ENCODE data around the gene CNTD1.

Gene CNTD1

GRCh38 chr17:42806249-42806648 is 7.6 kb downstream of the CNTD1 start:
- DNase-seq, result no peak

DNA sequence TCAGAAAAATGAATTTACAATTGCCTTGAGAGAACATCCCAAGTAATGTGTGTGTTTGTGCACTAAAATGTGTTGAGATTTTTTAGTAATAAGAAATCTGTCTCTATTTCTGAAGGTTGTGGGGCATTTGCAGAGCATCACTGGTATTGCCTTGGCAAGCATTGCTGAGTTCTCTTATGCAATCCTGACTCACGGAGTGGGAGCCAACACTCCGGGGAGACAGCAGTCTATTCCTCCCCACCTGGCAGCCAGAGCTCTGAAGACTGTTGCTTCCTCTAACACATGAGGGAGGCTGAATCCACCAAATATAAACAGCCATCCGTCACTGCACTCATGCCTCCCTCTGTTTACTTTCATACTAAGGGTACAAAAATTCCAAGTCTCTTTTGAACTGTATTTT is 10.6 kb downstream of the CNTD1 start:
- DNase-seq, result peak; percentile 80

- peak; percentile 96 for DNase-seq
Measured at GRCh38 chr17:42814633-42815399, 16.2 kb downstream of the CNTD1 start.

- DNase-seq, result peak; percentile 77
Measured at GRCh38 chr17:42817866-42818265, 19.2 kb downstream of the CNTD1 start.

DNA sequence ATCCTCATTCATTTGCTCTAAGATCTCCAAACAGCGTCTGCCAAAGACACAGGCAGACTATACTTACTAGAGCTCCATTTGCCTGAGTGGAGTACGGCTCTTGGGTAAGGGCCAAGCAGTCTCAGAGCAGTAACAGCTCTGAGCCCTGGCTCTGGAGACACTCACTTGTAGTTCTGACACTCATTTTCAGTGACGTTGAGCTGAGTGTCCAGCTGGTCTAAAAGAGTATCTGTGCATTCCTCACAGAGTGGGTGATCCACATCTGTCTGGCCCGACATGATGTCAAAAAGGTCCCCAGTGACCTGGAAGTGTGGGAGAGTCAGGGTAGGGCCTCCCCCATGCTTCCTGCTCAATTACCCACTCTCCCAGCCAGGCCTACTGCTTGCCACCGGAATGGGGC is 19.7 kb downstream of the CNTD1 start:
- peak; percentile 37 for DNase-seq

DNA sequence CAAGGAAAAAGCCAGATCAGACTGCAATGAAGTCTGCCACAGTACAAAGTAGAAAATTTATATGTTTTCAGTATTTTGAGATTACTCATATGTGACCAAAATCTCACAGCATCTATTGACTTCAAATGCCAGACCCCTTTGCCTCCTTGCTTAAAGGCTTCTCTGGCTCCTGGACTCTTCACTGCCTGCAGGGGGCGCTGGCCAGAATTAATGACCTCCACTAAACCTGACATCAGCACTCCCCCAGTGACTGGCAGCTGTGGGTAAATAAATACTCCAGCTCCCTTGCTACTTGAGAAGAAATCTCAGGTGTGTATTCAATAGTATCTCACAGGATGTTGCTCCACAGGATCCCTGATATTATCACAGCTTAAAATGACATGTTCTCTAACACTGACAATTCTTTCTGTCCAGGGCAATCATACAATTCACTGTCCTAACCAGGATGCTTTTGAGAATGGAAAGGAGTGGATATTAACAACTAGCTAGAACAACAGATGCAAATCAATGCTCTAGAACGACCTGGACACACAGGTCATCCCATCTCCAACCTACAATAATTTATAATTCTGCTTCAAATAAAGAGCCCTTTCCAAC is 21.4 kb downstream of the CNTD1 start:
- DNase-seq, result peak; percentile 68

DNA sequence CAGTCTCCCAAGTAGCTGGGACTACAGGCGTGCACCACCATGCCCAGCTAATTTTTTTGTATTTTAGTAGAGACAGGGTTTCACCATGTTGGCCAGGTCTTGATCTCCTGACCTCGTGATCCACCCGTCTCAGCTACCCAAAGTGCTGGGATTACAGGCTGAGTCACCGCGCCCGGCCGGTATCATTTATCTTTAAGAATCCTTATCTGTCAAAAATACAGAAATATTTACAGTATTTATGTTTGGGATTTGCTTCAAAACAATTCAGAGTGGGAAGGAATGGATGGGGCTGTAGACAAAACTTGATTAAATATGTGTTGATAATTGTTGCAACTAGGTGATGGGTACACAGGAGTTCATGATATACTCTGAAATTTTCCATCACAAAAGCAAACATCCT is 22.5 kb downstream of the CNTD1 start:
- no peak for DNase-seq

GRCh38 chr17:42827472-42827871 is 28.8 kb downstream of the CNTD1 start:
- DNase-seq, result no peak

DNA sequence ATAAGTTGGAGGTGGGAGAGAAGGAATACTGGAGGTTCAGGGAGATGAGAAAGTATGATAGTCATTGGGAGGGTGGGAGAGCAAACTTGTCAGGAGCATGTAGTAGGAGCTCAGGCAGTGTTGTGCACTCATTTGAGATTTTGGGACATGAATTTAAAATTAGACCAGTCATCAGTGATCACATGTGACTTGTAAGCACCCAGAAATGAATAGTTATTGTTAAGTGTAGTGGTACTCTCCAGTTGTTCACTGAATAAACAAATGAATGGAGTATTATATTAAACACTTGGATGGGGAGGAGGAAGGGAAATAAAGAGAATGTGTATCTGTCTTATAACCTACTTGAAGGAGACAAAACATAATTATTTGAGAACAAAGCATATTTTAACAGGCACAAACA is 32.3 kb downstream of the CNTD1 start:
- DNase-seq, result no peak

GRCh38 chr17:42832213-42832933 is 33.7 kb downstream of the CNTD1 start:
- DNase-seq, result no peak

DNA sequence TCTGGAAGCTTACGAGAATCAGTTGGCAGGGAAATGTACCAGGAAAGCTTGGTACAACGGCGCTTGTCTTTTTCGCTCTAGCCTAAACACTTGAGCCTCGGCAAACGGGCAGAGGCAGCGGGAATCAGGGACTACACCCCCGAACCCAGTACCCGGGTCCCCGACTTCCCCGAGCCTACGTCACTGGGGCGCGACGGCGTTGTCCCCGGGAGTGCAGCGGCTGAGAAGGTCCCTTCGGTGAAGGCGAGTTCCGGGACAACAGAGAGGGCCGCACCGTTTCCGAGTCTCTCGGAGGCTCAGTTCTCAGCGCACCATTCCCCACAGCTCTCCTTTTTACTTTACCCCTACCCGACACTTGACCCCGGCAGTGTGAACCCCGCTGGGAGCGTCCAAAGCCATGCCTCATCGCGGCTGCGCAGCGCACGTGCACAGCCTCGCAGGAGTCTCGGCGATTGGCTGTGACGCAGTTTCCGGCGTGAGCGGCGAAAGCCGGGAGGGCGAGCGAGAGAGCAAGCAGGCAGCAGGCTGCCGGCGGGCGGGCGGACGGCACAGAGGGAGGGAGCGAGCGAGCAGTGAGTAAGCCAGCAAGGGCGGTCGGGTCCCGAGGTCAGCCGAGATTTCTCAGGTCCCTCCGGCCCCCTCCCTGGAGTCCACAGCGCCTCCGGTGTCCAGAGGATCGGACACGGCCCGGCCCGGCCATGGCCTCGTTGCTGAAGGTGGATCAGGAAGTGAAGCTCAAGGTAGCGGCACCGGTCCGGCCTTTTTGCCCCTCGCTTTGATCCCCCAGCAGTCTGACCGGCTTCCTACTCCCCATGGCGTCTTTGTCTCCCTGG is 34.5 kb downstream of the CNTD1 start, which contains the start of gene PSME3:
TSS of gene PSME3 (plus strand) at position 464 of the 833 bp plus-strand sequence. CDS start at position 699, 235 bp downstream.
- DNase-seq, result peak; percentile 92

GRCh38 chr17:42833767-42834422 is 35.2 kb downstream of the CNTD1 start:
- no peak for DNase-seq

- no peak for DNase-seq
Measured at GRCh38 chr17:42835732-42836131, 37.1 kb downstream of the CNTD1 start.

DNA sequence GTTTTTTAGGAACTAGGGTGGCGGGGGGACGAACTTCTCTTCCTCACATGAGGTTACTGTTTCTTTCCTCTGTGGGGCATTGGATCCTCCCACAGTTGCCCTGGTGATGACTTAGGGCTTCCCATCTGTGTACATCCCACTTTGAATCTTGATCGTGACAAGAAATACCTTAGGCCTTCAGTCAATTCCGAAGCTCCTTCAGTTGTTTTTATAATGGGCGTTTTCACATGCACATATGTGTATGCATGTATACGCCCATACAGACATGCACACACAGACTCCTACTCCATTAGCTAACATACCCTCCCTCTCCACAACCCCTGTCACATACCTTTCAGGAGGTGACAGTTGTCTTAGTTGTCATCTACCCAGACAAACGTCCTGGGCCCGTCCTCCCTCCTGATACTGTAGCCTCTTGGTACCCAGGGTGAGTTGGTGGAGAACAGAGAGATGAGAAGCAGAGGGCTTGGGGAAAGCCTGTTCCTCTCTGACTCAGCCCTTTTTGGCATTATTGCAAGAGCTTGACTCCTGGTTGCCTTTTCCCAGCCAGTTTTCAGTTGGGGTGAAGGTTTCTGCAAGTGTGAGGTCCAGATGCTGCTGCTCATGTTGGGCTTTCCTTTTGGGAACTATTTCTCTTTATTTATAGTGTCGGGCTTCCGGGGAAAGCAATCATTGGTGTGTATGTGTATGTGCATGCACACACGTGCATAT is 43.5 kb downstream of the CNTD1 start:
- no peak for DNase-seq

DNA sequence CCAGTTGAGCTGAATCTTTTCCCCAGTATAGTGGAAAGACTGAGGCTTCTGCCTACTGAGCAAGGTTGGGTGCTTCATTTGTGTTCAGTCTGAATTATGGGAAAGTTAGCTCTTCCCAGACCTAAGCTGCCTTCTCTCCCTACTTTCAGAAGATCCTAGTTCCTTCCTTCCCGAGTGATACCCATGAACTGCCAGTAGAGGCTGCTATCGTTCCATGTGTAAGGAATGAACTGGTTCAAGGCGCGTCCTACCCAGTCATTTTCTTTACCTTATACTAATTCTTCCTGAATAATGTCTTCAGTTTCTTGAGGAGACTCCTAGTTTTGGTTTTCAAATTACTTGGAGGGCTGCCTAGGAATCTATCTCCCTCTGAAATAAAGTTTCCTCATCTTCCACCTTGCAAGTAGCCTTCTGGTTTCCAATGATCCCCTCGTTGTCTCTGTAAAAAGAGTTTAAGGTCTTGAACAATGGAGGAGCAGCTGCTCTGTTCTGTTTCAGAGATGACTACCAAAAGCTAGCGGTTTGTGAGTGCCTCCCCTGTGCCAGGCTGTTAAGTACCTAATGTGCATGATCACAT is 44.8 kb downstream of the CNTD1 start:
- peak; percentile 62 for DNase-seq

DNA sequence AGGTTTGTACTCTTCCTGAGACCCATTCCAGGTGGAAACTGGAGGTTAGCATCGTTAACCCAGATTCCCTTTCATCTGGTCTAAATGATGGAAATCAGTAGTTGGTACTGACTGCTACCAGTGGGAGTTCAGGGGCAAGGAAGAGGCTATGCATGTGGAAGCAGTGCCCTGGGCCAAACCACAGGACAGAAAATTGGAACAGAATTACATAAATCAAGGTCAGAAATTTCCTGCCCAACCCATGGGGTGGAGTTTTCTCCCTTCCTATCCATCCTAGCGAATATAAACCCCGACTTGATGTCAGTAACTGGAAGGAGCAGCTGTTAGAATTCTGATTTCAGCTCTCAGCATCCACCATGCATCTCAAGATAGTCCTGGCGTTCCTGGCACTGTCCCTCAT is 45.6 kb downstream of the CNTD1 start, which contains the start of gene AOC2:
TSS of gene AOC2 (plus strand) at position 310 of the 400 bp plus-strand sequence. CDS start at position 357, 47 bp downstream.
- DNase-seq, result no peak

GRCh38 chr17:42844761-42845555 is 46.3 kb downstream of the CNTD1 start:
- no peak for DNase-seq

DNA sequence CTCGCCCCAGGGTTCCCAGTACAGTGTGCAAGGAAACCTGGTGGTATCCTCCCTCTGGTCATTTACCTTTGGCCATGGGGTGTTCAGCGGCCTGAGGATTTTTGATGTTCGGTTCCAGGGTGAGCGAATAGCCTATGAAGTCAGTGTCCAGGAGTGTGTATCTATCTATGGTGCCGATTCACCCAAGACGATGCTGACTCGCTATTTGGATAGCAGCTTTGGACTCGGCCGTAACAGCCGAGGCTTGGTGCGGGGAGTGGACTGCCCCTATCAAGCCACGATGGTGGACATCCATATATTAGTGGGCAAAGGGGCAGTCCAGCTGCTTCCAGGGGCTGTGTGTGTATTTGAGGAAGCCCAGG is 46.9 kb downstream of the CNTD1 start:
- DNase-seq, result no peak

DNA sequence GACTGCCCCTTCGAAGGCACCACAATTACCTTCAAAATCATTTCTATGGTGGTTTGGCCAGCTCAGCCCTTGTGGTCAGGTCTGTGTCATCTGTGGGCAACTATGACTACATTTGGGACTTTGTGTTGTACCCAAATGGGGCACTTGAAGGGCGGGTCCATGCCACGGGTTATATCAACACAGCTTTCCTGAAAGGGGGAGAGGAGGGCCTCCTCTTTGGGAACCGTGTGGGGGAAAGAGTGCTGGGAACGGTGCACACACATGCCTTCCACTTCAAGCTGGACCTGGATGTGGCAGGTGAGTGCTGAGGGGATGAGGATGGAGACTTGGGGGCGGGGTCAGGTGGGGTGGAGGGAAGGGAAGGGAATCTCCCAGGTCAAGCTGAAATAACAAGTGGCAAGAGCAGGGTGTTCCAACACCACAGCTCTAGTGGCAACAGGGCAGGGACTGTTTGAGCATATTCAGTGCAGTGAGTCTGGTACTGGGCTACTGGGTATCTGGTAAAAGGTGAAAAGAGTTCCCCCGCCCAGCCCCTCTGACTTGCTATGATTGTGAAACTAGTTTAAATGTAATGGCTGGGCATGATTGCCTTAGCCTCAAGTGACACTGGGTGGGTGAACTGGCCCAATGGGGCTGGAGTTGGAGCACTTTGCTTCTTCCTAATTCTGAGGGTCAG is 47.4 kb downstream of the CNTD1 start:
- no peak for DNase-seq
